SJCRH30 (cell line): Measurements from ENCODE around the gene FBXL15. TPM values are rescaled to one million over a fixed set of nuclear protein-coding genes. Genes with fewer than 3 reads are reported as not detected.
"Not testable (repeated sequence)": the region's sequence is repeated elsewhere in the genome, so short reads cannot be mapped to it uniquely, and the experiment has no call there.

Experiments used
- DNase-seq, 2 experiments: peaks; one replicate each; pipeline ENCODE4 v3.0.0-alpha.2; 2015 to 2020
- H3K27ac ChIP-seq: fragments of 250-450 bp; sonication (Bioruptor Pico); 2 replicates; pipeline ENCODE4 v1.5.1; 2020; ENCODE audit warnings: mild to moderate bottlenecking, moderate library complexity
- H3K27me3 ChIP-seq: fragments of 250-450 bp; sonication (Bioruptor Pico); 2 replicates; pipeline ENCODE4 v1.5.1; 2020; ENCODE audit warnings: mild to moderate bottlenecking, moderate library complexity
- H3K36me3 ChIP-seq: fragments of 250-450 bp; sonication (Bioruptor Pico); 2 replicates; pipeline ENCODE4 v1.5.1; 2020; ENCODE audit warnings: mild to moderate bottlenecking, moderate library complexity
- H3K4me1 ChIP-seq: fragments of 250-450 bp; sonication (Bioruptor Pico); 2 replicates; pipeline ENCODE4 v1.5.1; 2020; ENCODE audit warnings: mild to moderate bottlenecking, moderate library complexity
- H3K4me3 ChIP-seq: fragments of 250-450 bp; sonication (Bioruptor Pico); 2 replicates; pipeline ENCODE4 v1.5.1; 2020; ENCODE audit warnings: mild to moderate bottlenecking, moderate library complexity
- H3K9me3 ChIP-seq: fragments of 250-450 bp; sonication (Bioruptor Pico); replicated peaks from 2 replicates; pipeline ENCODE4 v1.5.1; 2020; ENCODE audit warnings: mild to moderate bottlenecking, moderate library complexity
- total RNA-seq: library from RNA; depleted of rRNA; stranded (reverse); fragments of >200 nt; shearing (Covaris generic); gene quantifications from 2 replicates; pipeline ENCODE4 v1.2.3, GENCODE V29; 2014

The FBXL15 gene
- total RNA-seq, 1 experiment from 2014 or later = 5.8 TPM

- DNase-seq = peak; percentile 69 to 70
- Histone ChIP-seq H3K27ac (no peak overlapping the region), H3K4me1 (peaks cover 10% of the 10 kb centered on the region), H3K27me3 (no peaks in the 10 kb centered on the region), H3K36me3 (no peaks in the 10 kb centered on the region), H3K9me3 (no peaks in the 10 kb centered on the region), H3K4me3 (peak overlapping the region; percentile 67)
These were observed 28.9 kb downstream of the FBXL15 start for GRCh38 chr10:102449321-102450123.

GRCh38 chr10:102450124-102450373 lies 29.4 kb downstream of the FBXL15 start:
- no peak for DNase-seq
- H3K4me3 ChIP-seq = peak overlapping the region; percentile 67
- no peaks in the 10 kb centered on the region for H3K9me3 ChIP-seq
- H3K36me3 ChIP-seq = no peaks in the 10 kb centered on the region
- no peaks in the 10 kb centered on the region for H3K27me3 ChIP-seq
- H3K4me1 ChIP-seq = peaks cover 10% of the 10 kb centered on the region
- H3K27ac ChIP-seq = no peak overlapping the region

GRCh38 chr10:102450374-102451104 lies 29.9 kb downstream of the FBXL15 start:
- peak; percentile 91 to 93 for DNase-seq
- Histone ChIP-seq H3K27ac (no peak overlapping the region), H3K4me1 (peaks cover 10% of the 10 kb centered on the region), H3K36me3 (no peaks in the 10 kb centered on the region), H3K4me3 (peak overlapping the region; percentile 67), H3K9me3 (no peaks in the 10 kb centered on the region), H3K27me3 (no peaks in the 10 kb centered on the region)

GRCh38 chr10:102451105-102451969 lies 30.7 kb downstream of the FBXL15 start, which contains the start of gene C10orf95:
Gene C10orf95, minus strand, starts transcription at chr10:102451543. Its CDS starts 450 bp downstream, at chr10:102451093.
- H3K27ac ChIP-seq = no peak within 1 kb of the TSS
- H3K27me3 ChIP-seq = no peaks in the 10 kb centered on the region
- peak; percentile 38 to 48 for DNase-seq
- peak within 1 kb of the TSS; percentile 67 for H3K4me3 ChIP-seq
- H3K36me3 ChIP-seq = no peaks in the 10 kb centered on the region
- no peaks in the 10 kb centered on the region for H3K9me3 ChIP-seq
- peaks cover 10% of the 10 kb centered on the region for H3K4me1 ChIP-seq

GRCh38 chr10:102452672-102453340 lies 32.2 kb downstream of the FBXL15 start:
- no peaks in the 10 kb centered on the region for H3K9me3 ChIP-seq
- H3K4me3 ChIP-seq = no peak overlapping the region
- DNase-seq = peak; percentile 65 to 72
- H3K27me3 ChIP-seq = no peaks in the 10 kb centered on the region
- no peak overlapping the region for H3K27ac ChIP-seq
- no peaks in the 10 kb centered on the region for H3K36me3 ChIP-seq
- H3K4me1 ChIP-seq = peaks cover 10% of the 10 kb centered on the region

GRCh38 chr10:102453502-102453901 lies 32.9 kb downstream of the FBXL15 start:
- no peak overlapping the region for H3K27ac ChIP-seq
- H3K27me3 ChIP-seq = no peaks in the 10 kb centered on the region
- H3K4me1 ChIP-seq = peaks cover 10% of the 10 kb centered on the region
- DNase-seq = no peak
- H3K4me3 ChIP-seq = no peak overlapping the region
- H3K36me3 ChIP-seq = no peaks in the 10 kb centered on the region
- H3K9me3 ChIP-seq = no peaks in the 10 kb centered on the region

GRCh38 chr10:102454662-102455487 lies 34.2 kb downstream of the FBXL15 start:
- H3K27ac ChIP-seq, H3K36me3 ChIP-seq, DNase-seq, H3K4me1 ChIP-seq, H3K4me3 ChIP-seq, H3K27me3 ChIP-seq, H3K9me3 ChIP-seq: not testable (repeated sequence)

GRCh38 chr10:102455893-102456471 lies 35.3 kb downstream of the FBXL15 start:
- DNase-seq = no peak
- Histone ChIP-seq H3K27me3 (no peaks in the 10 kb centered on the region), H3K27ac (no peak overlapping the region), H3K36me3 (no peaks in the 10 kb centered on the region), H3K4me3 (no peak overlapping the region), H3K9me3 (no peaks in the 10 kb centered on the region), H3K4me1 (peaks cover 9% of the 10 kb centered on the region)

GRCh38 chr10:102457591-102458150 lies 37.0 kb downstream of the FBXL15 start:
- peaks cover 20% of the 10 kb centered on the region for H3K4me1 ChIP-seq
- no peaks in the 10 kb centered on the region for H3K9me3 ChIP-seq
- DNase-seq = no peak
- no peaks in the 10 kb centered on the region; the same call in 1 of the 2 replicates for H3K27me3 ChIP-seq
- no peaks in the 10 kb centered on the region for H3K36me3 ChIP-seq
- H3K27ac ChIP-seq = no peak overlapping the region
- H3K4me3 ChIP-seq = no peak overlapping the region

GRCh38 chr10:102458656-102459055 lies 38.0 kb downstream of the FBXL15 start:
- DNase-seq = no peak
- Histone ChIP-seq H3K27ac (no peak overlapping the region), H3K27me3 (no peaks in the 10 kb centered on the region; the same call in 1 of the 2 replicates), H3K9me3 (no peaks in the 10 kb centered on the region), H3K4me1 (peaks cover 17% of the 10 kb centered on the region), H3K36me3 (no peaks in the 10 kb centered on the region), H3K4me3 (no peak overlapping the region)

GRCh38 chr10:102460836-102461186 lies 40.2 kb downstream of the FBXL15 start:
- peaks cover 17% of the 10 kb centered on the region for H3K4me1 ChIP-seq
- H3K27ac ChIP-seq = peak overlapping the region; percentile 40
- peak overlapping the region; percentile 57 for H3K4me3 ChIP-seq
- H3K27me3 ChIP-seq = no peaks in the 10 kb centered on the region; the same call in 1 of the 2 replicates
- H3K36me3 ChIP-seq = no peaks in the 10 kb centered on the region
- H3K9me3 ChIP-seq = no peaks in the 10 kb centered on the region
- DNase-seq = no peak

GRCh38 chr10:102461187-102462054 lies 40.8 kb downstream of the FBXL15 start:
- peak overlapping the region; percentile 40 for H3K27ac ChIP-seq

More at GRCh38 chr10:102461187-102462054, 40.8 kb downstream of the FBXL15 start:
- Histone ChIP-seq H3K4me3 (peak overlapping the region; percentile 57), H3K9me3 (no peaks in the 10 kb centered on the region), H3K36me3 (no peaks in the 10 kb centered on the region), H3K4me1 (peaks cover 17% of the 10 kb centered on the region), H3K27me3 (no peaks in the 10 kb centered on the region; the same call in 1 of the 2 replicates)
- peak; percentile 97 to 98 for DNase-seq
